ENCODE measurements around the gene CLRN3.

CLRN3 gene

GRCh38 chr10:127855591-127855881 lies 37.2 kb downstream of the CLRN3 start:
- no peak overlapping the region for H4K8ac ChIP-seq (ENCODE audit: low read length)
- H3K4me2 ChIP-seq (ENCODE audit: low read length, poor library complexity, severe bottlenecking), result no peak overlapping the region
- H4K91ac ChIP-seq (ENCODE audit: low read length), result no peak overlapping the region
- H3K18ac ChIP-seq (ENCODE audit: low read depth in 1 of 2, low read length in 2 of 2), result no peak overlapping the region
- H2BK15ac ChIP-seq (ENCODE audit: low read depth, poor library complexity, severe bottlenecking), result no peak overlapping the region
- no peak overlapping the region for H3K14ac ChIP-seq (ENCODE audit: low read length in 2 of 2)
- 92% methylated on average over 2 of the region's 2 CpGs for WGBS
- H3K4me1 ChIP-seq (ENCODE audit: control insufficient read depth, insufficient read depth, low read depth, low read length), result peaks cover 3% of the 10 kb centered on the region
- no peak overlapping the region for H2BK12ac ChIP-seq (ENCODE audit: low read length in 2 of 2)
- no peaks in the 10 kb centered on the region for H3K79me1 ChIP-seq (replicated peaks; ENCODE audit: low read length, poor library complexity, severe bottlenecking)
- H3K4ac ChIP-seq (ENCODE audit: low read depth in 1 of 2, low read length in 2 of 2), result no peak overlapping the region
- DNase-seq, result no peak
- no peak overlapping the region for H3K9ac ChIP-seq (ENCODE audit: low read length)
- no peak overlapping the region for H2AK5ac ChIP-seq (ENCODE audit: low read length, severe bottlenecking)
- no peak overlapping the region for H3K23ac ChIP-seq (ENCODE audit: low read length in 2 of 2)
- no peaks in the 10 kb centered on the region for H3K36me3 ChIP-seq (ENCODE audit: control insufficient read depth in 1 of 2, insufficient read depth in 2 of 2, low read depth in 1 of 2, low read length in 2 of 2)
- H2BK120ac ChIP-seq (ENCODE audit: low read depth, low read length), result no peak overlapping the region
- H3K27ac ChIP-seq (ENCODE audit: low read length, poor library complexity, severe bottlenecking), result no peak overlapping the region
- no peak overlapping the region for H2BK5ac ChIP-seq (ENCODE audit: low read depth, low read length, poor library complexity, severe bottlenecking)
- H3K9me3 ChIP-seq (ENCODE audit: control insufficient read depth, low read length), result no peaks in the 10 kb centered on the region
- peaks cover 14 to 45% of the 10 kb centered on the region in 2 experiments for H3K27me3 ChIP-seq (ENCODE audit: control insufficient read depth in 1 of 2, insufficient read depth in 1 of 2, low read length in 2 of 2)
- no peak overlapping the region for H3K4me3 ChIP-seq (ENCODE audit: insufficient read depth in 1 of 2, low read depth in 1 of 2, low read length in 2 of 2)
- H2AFZ ChIP-seq (ENCODE audit: low read depth, low read length), result no peak overlapping the region

DNA sequence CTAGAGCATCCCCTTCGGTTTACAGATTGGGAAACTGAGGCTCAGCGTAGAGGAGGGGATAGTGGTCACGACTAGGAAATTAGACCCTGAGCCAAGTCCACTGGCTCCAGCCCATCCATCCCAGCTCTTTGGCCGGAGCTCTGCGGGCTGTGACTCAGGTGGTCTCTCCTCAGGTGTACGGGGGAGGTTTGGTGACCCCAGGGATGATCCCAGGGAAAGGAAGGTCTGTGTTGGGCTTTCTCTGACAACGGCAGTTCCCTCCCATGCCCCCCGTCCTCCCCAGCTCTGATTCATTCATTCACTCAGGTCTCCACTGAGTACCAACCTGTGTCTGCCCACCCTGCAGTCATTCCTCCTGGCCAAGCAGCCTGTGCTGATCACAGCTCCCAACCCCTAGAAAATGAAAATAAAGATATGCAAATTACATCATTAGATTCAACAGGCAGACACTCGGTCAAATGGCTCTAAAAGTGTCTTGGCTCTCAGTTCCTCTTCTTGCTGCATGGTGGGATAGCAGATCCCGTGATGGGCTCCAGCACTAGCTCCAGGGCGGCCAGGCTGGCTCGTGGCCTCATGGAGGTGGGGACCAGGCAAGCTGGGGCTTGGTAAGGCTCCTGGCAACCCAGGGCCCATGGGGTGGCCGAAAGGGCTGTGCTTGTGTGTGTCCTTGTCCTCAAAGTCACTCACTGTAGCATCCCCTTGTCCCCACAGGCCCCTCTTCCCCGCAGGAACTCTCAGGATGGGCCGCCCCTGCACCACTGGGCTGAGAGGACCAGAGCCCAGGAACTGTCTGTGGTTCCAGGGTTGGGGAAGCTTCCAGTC lies 37.8 kb downstream of the CLRN3 start:
- no peak overlapping the region for H2BK12ac ChIP-seq (ENCODE audit: low read length in 2 of 2)
- no peak overlapping the region for H2BK120ac ChIP-seq (ENCODE audit: low read depth, low read length)
- H3K4ac ChIP-seq (ENCODE audit: low read depth in 1 of 2, low read length in 2 of 2), result no peak overlapping the region
- no peak overlapping the region for H2BK15ac ChIP-seq (ENCODE audit: low read depth, poor library complexity, severe bottlenecking)
- no peak overlapping the region for H3K14ac ChIP-seq (ENCODE audit: low read length in 2 of 2)
- no peak overlapping the region for H2AK5ac ChIP-seq (ENCODE audit: low read length, severe bottlenecking)
- H3K27ac ChIP-seq (ENCODE audit: low read length, poor library complexity, severe bottlenecking), result no peak overlapping the region
- H3K4me3 ChIP-seq (ENCODE audit: insufficient read depth in 1 of 2, low read depth in 1 of 2, low read length in 2 of 2), result no peak overlapping the region
- H3K27me3 ChIP-seq (ENCODE audit: control insufficient read depth in 1 of 2, insufficient read depth in 1 of 2, low read length in 2 of 2), result peaks cover 14 to 49% of the 10 kb centered on the region in 2 experiments
- H3K18ac ChIP-seq (ENCODE audit: low read depth in 1 of 2, low read length in 2 of 2), result no peak overlapping the region
- H3K79me1 ChIP-seq (replicated peaks; ENCODE audit: low read length, poor library complexity, severe bottlenecking), result no peaks in the 10 kb centered on the region
- H2BK5ac ChIP-seq (ENCODE audit: low read depth, low read length, poor library complexity, severe bottlenecking), result no peak overlapping the region
- no peaks in the 10 kb centered on the region for H3K36me3 ChIP-seq (ENCODE audit: control insufficient read depth in 1 of 2, insufficient read depth in 2 of 2, low read depth in 1 of 2, low read length in 2 of 2)
- H3K23ac ChIP-seq (ENCODE audit: low read length in 2 of 2), result no peak overlapping the region
- no peak overlapping the region for H4K91ac ChIP-seq (ENCODE audit: low read length)
- H3K9ac ChIP-seq (ENCODE audit: low read length), result no peak overlapping the region
- no peak overlapping the region for H3K4me2 ChIP-seq (ENCODE audit: low read length, poor library complexity, severe bottlenecking)
- no peak for DNase-seq
- peaks cover 3% of the 10 kb centered on the region for H3K4me1 ChIP-seq (ENCODE audit: control insufficient read depth, insufficient read depth, low read depth, low read length)
- H2AFZ ChIP-seq (ENCODE audit: low read depth, low read length), result no peak overlapping the region
- WGBS, result 85% methylated on average over 11 of the region's 15 CpGs
- H3K9me3 ChIP-seq (ENCODE audit: control insufficient read depth, low read length), result no peaks in the 10 kb centered on the region
- H4K8ac ChIP-seq (ENCODE audit: low read length), result no peak overlapping the region

GRCh38 chr10:127853868-127854768 lies 38.6 kb downstream of the CLRN3 start:
- WGBS, result 30% methylated on average over 18 of the region's 19 CpGs
- Histone ChIP-seq H3K4me3 (ENCODE audit: insufficient read depth in 1 of 2, low read depth in 1 of 2, low read length in 2 of 2) (no peak overlapping the region), H3K9me3 (ENCODE audit: control insufficient read depth, low read length) (no peaks in the 10 kb centered on the region), H3K14ac (ENCODE audit: low read length in 2 of 2) (peak overlapping the region in 1 of 2 experiments; percentile 41), H4K8ac (ENCODE audit: low read length) (no peak overlapping the region), H3K36me3 (ENCODE audit: control insufficient read depth in 1 of 2, insufficient read depth in 2 of 2, low read depth in 1 of 2, low read length in 2 of 2) (no peaks in the 10 kb centered on the region), H2BK15ac (ENCODE audit: low read depth, poor library complexity, severe bottlenecking) (no peak overlapping the region), H2BK120ac (ENCODE audit: low read depth, low read length) (no peak overlapping the region), H3K4ac (ENCODE audit: low read depth in 1 of 2, low read length in 2 of 2) (no peak overlapping the region), H3K79me1 (replicated peaks; ENCODE audit: low read length, poor library complexity, severe bottlenecking) (no peaks in the 10 kb centered on the region), H2AFZ (ENCODE audit: low read depth, low read length) (no peak overlapping the region), H3K4me2 (ENCODE audit: low read length, poor library complexity, severe bottlenecking) (peak overlapping the region; percentile 32), H3K18ac (ENCODE audit: low read depth in 1 of 2, low read length in 2 of 2) (no peak overlapping the region), H2BK5ac (ENCODE audit: low read depth, low read length, poor library complexity, severe bottlenecking) (no peak overlapping the region), H4K91ac (ENCODE audit: low read length) (no peak overlapping the region), H3K27me3 (ENCODE audit: control insufficient read depth in 1 of 2, insufficient read depth in 1 of 2, low read length in 2 of 2) (peaks cover 14 to 49% of the 10 kb centered on the region in 2 experiments), H3K23ac (ENCODE audit: low read length in 2 of 2) (no peak overlapping the region), H2AK5ac (ENCODE audit: low read length, severe bottlenecking) (no peak overlapping the region), H3K9ac (ENCODE audit: low read length) (no peak overlapping the region), H2BK12ac (ENCODE audit: low read length in 2 of 2) (no peak overlapping the region), H3K27ac (ENCODE audit: low read length, poor library complexity, severe bottlenecking) (no peak overlapping the region), H3K4me1 (ENCODE audit: control insufficient read depth, insufficient read depth, low read depth, low read length) (peaks cover 3% of the 10 kb centered on the region)
- peak; percentile 70 for DNase-seq

GRCh38 chr10:127852456-127852855 lies 40.3 kb downstream of the CLRN3 start:
- H3K23ac ChIP-seq (ENCODE audit: low read length in 2 of 2), result no peak overlapping the region
- no peak overlapping the region for H2BK120ac ChIP-seq (ENCODE audit: low read depth, low read length)
- H2BK12ac ChIP-seq (ENCODE audit: low read length in 2 of 2), result no peak overlapping the region
- no peak overlapping the region for H3K18ac ChIP-seq (ENCODE audit: low read depth in 1 of 2, low read length in 2 of 2)
- H4K8ac ChIP-seq (ENCODE audit: low read length), result no peak overlapping the region
- H3K27ac ChIP-seq (ENCODE audit: low read length, poor library complexity, severe bottlenecking), result no peak overlapping the region
- peaks cover 14 to 46% of the 10 kb centered on the region in 2 experiments for H3K27me3 ChIP-seq (ENCODE audit: control insufficient read depth in 1 of 2, insufficient read depth in 1 of 2, low read length in 2 of 2)
- peak overlapping the region in 1 of 2 experiments; percentile 48 for H3K14ac ChIP-seq (ENCODE audit: low read length in 2 of 2)
- no peaks in the 10 kb centered on the region for H3K9me3 ChIP-seq (ENCODE audit: control insufficient read depth, low read length)
- no peak overlapping the region for H2BK15ac ChIP-seq (ENCODE audit: low read depth, poor library complexity, severe bottlenecking)
- no peaks in the 10 kb centered on the region for H3K36me3 ChIP-seq (ENCODE audit: control insufficient read depth in 1 of 2, insufficient read depth in 2 of 2, low read depth in 1 of 2, low read length in 2 of 2)
- no peaks in the 10 kb centered on the region for H3K79me1 ChIP-seq (replicated peaks; ENCODE audit: low read length, poor library complexity, severe bottlenecking)
- H2AFZ ChIP-seq (ENCODE audit: low read depth, low read length), result no peak overlapping the region
- H4K91ac ChIP-seq (ENCODE audit: low read length), result no peak overlapping the region
- H3K4me3 ChIP-seq (ENCODE audit: insufficient read depth in 1 of 2, low read depth in 1 of 2, low read length in 2 of 2), result no peak overlapping the region
- no peak for DNase-seq
- peaks cover 3% of the 10 kb centered on the region for H3K4me1 ChIP-seq (ENCODE audit: control insufficient read depth, insufficient read depth, low read depth, low read length)
- H3K4me2 ChIP-seq (ENCODE audit: low read length, poor library complexity, severe bottlenecking), result no peak overlapping the region
- no peak overlapping the region for H2BK5ac ChIP-seq (ENCODE audit: low read depth, low read length, poor library complexity, severe bottlenecking)
- H3K4ac ChIP-seq (ENCODE audit: low read depth in 1 of 2, low read length in 2 of 2), result no peak overlapping the region
- H2AK5ac ChIP-seq (ENCODE audit: low read length, severe bottlenecking), result no peak overlapping the region
- 83% methylated on average over 7 of the region's 7 CpGs for WGBS
- H3K9ac ChIP-seq (ENCODE audit: low read length), result no peak overlapping the region
